Lower leg skin (tissue), 3 donors: ENCODE results near the gene CD300LG.

Source experiments
- POLR2A ChIP-seq, 2 donors: fragments of 450-650 bp; IDR thresholded peaks; one replicate each; pipeline ENCODE4 v1.6.1; 2016 to 2017; ENCODE audit warnings: antibody characterized with exemption in 2 of 2, mild to moderate bottlenecking in 1 of 2, moderate library complexity in 1 of 2
- TF ChIP-seq, protein P1 (sequence below), 3 donors: fragments of 450-650 bp; IDR thresholded peaks; one replicate each; pipeline ENCODE4 v1.5.1; 2016; ENCODE audit warnings: antibody characterized with exemption in 3 of 3, mild to moderate bottlenecking in 3 of 3, moderate library complexity in 2 of 3

GRCh38 chr17:43827596-43827995, 19.4 kb upstream of the CD300LG start:
- TF ChIP-seq, protein P1, sequence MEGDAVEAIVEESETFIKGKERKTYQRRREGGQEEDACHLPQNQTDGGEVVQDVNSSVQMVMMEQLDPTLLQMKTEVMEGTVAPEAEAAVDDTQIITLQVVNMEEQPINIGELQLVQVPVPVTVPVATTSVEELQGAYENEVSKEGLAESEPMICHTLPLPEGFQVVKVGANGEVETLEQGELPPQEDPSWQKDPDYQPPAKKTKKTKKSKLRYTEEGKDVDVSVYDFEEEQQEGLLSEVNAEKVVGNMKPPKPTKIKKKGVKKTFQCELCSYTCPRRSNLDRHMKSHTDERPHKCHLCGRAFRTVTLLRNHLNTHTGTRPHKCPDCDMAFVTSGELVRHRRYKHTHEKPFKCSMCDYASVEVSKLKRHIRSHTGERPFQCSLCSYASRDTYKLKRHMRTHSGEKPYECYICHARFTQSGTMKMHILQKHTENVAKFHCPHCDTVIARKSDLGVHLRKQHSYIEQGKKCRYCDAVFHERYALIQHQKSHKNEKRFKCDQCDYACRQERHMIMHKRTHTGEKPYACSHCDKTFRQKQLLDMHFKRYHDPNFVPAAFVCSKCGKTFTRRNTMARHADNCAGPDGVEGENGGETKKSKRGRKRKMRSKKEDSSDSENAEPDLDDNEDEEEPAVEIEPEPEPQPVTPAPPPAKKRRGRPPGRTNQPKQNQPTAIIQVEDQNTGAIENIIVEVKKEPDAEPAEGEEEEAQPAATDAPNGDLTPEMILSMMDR (IDR thresholded peaks at IDR 0.05): no peak
- no peak for TF ChIP-seq POLR2A (IDR thresholded peaks at IDR 0.05)
